Astrocyte of the cerebellum (primary cell): Measurements from ENCODE around the gene SULT2B1.

Experiments used
- DNase-seq: peaks from one replicate; pipeline ENCODE4 v3.0.0-alpha.2; 2011; ENCODE audit warnings: low read depth
- H3K4me3 ChIP-seq: 2 replicates; pipeline ENCODE4 v1.5.1; 2011; ENCODE audit warnings: mild to moderate bottlenecking, low read depth, low read length, moderate library complexity
- CTCF ChIP-seq: IDR thresholded peaks from 2 replicates; pipeline ENCODE4 v1.5.1; 2012; ENCODE audit warnings: low read length, low read depth, moderate library complexity, mild to moderate bottlenecking; ENCODE audit errors: missing control alignments
- in situ Hi-C: cut with HindIII; loops from 2 replicates; pipeline ENCODE4 v1.10.0; 2017; ENCODE audit warnings: low sequenced_read_pairs

SULT2B1 gene

GRCh38 chr19:48540110-48540509, 11.9 kb upstream of the SULT2B1 start:
- DNase-seq = no peak
- no peak overlapping the region for H3K4me3 ChIP-seq
- TF ChIP-seq CTCF = no peak
- in situ Hi-C loops = no loop called here

- in situ Hi-C loops = no loop called here
- TF ChIP-seq CTCF = no peak
- no peak overlapping the region for H3K4me3 ChIP-seq
- DNase-seq = no peak
Observed at GRCh38 chr19:48541813-48542212, 10.2 kb upstream of the SULT2B1 start.

- TF ChIP-seq CTCF = no peak
- DNase-seq = no peak
Observed at GRCh38 chr19:48543121-48543710, 8.8 kb upstream of the SULT2B1 start.

GRCh38 chr19:48544856-48545750, 6.9 kb upstream of the SULT2B1 start:
- no peak for TF ChIP-seq CTCF
- DNase-seq = no peak
- in situ Hi-C loops = no loop called here
- no peak overlapping the region for H3K4me3 ChIP-seq

More at GRCh38 chr19:48543121-48543710, 8.8 kb upstream of the SULT2B1 start:
- no peak overlapping the region for H3K4me3 ChIP-seq
- in situ Hi-C loops = no loop called here

- no peak for TF ChIP-seq CTCF
- in situ Hi-C loops = no loop called here
- DNase-seq = no peak
- H3K4me3 ChIP-seq = no peak overlapping the region
Observed at GRCh38 chr19:48547722-48548121, 4.2 kb upstream of the SULT2B1 start.

- H3K4me3 ChIP-seq = no peak overlapping the region
- no peak for DNase-seq
- no peak for TF ChIP-seq CTCF
- in situ Hi-C loops = no loop called here
Observed at GRCh38 chr19:48548253-48548911, 3.6 kb upstream of the SULT2B1 start.
